HCT116 (cell line): ENCODE measurements around the gene HTRA3. TPM values are rescaled to one million over a fixed set of nuclear protein-coding genes. Genes with fewer than 3 reads are reported as not detected.

Source experiments
- ATAC-seq: fragments of 200-7000 bp; cut with Tn5 transposase; 2 replicates; pipeline ENCODE4 v1.9.1; 2020; ENCODE audit warnings: mild to moderate bottlenecking, moderate library complexity
- BruUV-seq: library from RNA; stranded (reverse); fragments of 400-500 nt; replicated peaks from 2 replicates; lab custom pipeline; 2021; lab: Mats Ljungman, UMichigan
- CTCF ChIA-PET: fragments of 300-600 bp; sonication (Branson Sonifier 250); formaldehyde crosslinking; loops from one replicate; lab custom pipeline; 2021; ENCODE audit warnings: antibody characterized with exemption; lab: Charles Lee
- POLR2A ChIA-PET: fragments of 300-600, 350-600 bp; sonication (Branson Sonifier 250); formaldehyde crosslinking; loops from one replicate; lab custom pipeline; 2021; ENCODE audit warnings: antibody characterized with exemption; lab: Charles Lee
- RAD21 ChIA-PET, 2 experiments: fragments of 300-600 bp; sonication (Branson Sonifier 250); formaldehyde crosslinking; loops; one replicate each; lab custom pipeline; 2023; ENCODE audit warnings: low total read pairs in 2 of 2; ENCODE audit not compliant: uncharacterized antibody in 2 of 2, unreplicated experiment in 2 of 2, low non-redundant PET in 1 of 2; lab: Charles Lee
- DNase-seq: peaks from one replicate; pipeline ENCODE4 v3.0.0-alpha.2; 2010; ENCODE audit warnings: low read depth, low spot score
- H2AFZ ChIP-seq: fragments of 200-600 bp; shearing (Covaris generic), sonication (generic); 2 replicates; pipeline ENCODE4 v1.6.1; 2017; ENCODE audit warnings: low read depth, mixed run types, mixed read lengths, antibody characterized with exemption, low read length; ENCODE audit not compliant: poor library complexity, severe bottlenecking
- H3K27ac ChIP-seq: 2 replicates; pipeline ENCODE4 v1.5.1; 2012; ENCODE audit warnings: low read depth, low read length
- H3K27me3 ChIP-seq: fragments of 200-600 bp; sonication (generic); 2 replicates; pipeline ENCODE4 v1.6.1; 2016; ENCODE audit warnings: mixed run types, low read length, mixed read lengths; ENCODE audit not compliant: insufficient read depth
- H3K36me3 ChIP-seq, 2 experiments: fragments of 200-500 bp in 1 of 2; fragments of 200-600 bp in 1 of 2; sonication (Bioruptor generic) in 1 of 2; sonication (generic) in 1 of 2; 2 replicates each; pipeline versions ENCODE4 v1.5.1 to v1.6.1; 2014 to 2016; ENCODE audit warnings: low read length in 2 of 2, inconsistent platforms in 1 of 2, mixed read lengths in 1 of 2, mixed run types in 1 of 2; ENCODE audit not compliant: insufficient read depth in 2 of 2, control insufficient read depth in 1 of 2
- H3K4me1 ChIP-seq, 2 experiments: fragments of 200-600 bp in 1 of 2; sonication (generic) in 1 of 2; 2 replicates each; pipeline versions ENCODE4 v1.5.1 to v1.6.1; 2012 to 2017; ENCODE audit warnings: low read length in 2 of 2, inconsistent platforms in 1 of 2, mild to moderate bottlenecking in 1 of 2, mixed read lengths in 1 of 2, mixed run types in 1 of 2, moderate library complexity in 1 of 2; ENCODE audit not compliant: insufficient read depth in 2 of 2, control insufficient read depth in 1 of 2
- H3K4me2 ChIP-seq: fragments of 200-600 bp; sonication (generic); 2 replicates; pipeline ENCODE4 v1.6.1; 2017; ENCODE audit warnings: mixed run types, low read length, mixed read lengths
- H3K4me3 ChIP-seq, 2 experiments: fragments of 200-600 bp in 1 of 2; sonication (generic) in 1 of 2; replicated peaks in 1 of 2; 2 replicates each; pipeline ENCODE4 v1.5.1; 2011 to 2016; ENCODE audit warnings: low read length in 2 of 2, control low read depth in 1 of 2, low read depth in 1 of 2, mild to moderate bottlenecking in 1 of 2, mixed read lengths in 1 of 2, mixed run types in 1 of 2
- H3K79me2 ChIP-seq: fragments of 200-600 bp; sonication (generic); 2 replicates; pipeline ENCODE4 v1.6.1; 2017; ENCODE audit warnings: mild to moderate bottlenecking, mixed run types, low read length, moderate library complexity, mixed read lengths; ENCODE audit not compliant: insufficient read depth
- H3K9ac ChIP-seq: fragments of 200-600 bp; sonication (generic); 2 replicates; pipeline ENCODE4 v1.6.1; 2016; ENCODE audit warnings: low read length, mixed read lengths
- H3K9me2 ChIP-seq: fragments of 200-600 bp; sonication (generic), shearing (Covaris generic); 2 replicates; pipeline ENCODE4 v1.6.1; 2017; ENCODE audit warnings: mixed run types, mild to moderate bottlenecking, moderate library complexity; ENCODE audit not compliant: insufficient read depth
- H3K9me3 ChIP-seq, 2 experiments: fragments of 200-500 bp in 1 of 2; fragments of 200-600 bp in 1 of 2; sonication (Bioruptor generic) in 1 of 2; sonication (generic) in 1 of 2; 2 replicates each; pipeline ENCODE4 v1.6.1; 2014 to 2017; ENCODE audit warnings: low read length in 2 of 2, mixed read lengths in 2 of 2, inconsistent platforms in 1 of 2, low read depth in 1 of 2, mild to moderate bottlenecking in 1 of 2, mixed run types in 1 of 2, moderate library complexity in 1 of 2; ENCODE audit not compliant: control insufficient read depth in 1 of 2, insufficient read depth in 1 of 2
- H4K20me1 ChIP-seq: fragments of 200-600 bp; sonication (generic), shearing (Covaris generic); 2 replicates; pipeline ENCODE4 v1.6.1; 2017; ENCODE audit warnings: mixed run types, mild to moderate bottlenecking, moderate library complexity; ENCODE audit not compliant: insufficient read depth
- CBX3 ChIP-seq: IDR thresholded peaks from 2 replicates; pipeline ENCODE4 v1.6.1; 2012; ENCODE audit warnings: low read depth
- CEBPB ChIP-seq: IDR thresholded peaks from 2 replicates; pipeline ENCODE4 v1.6.1; 2012; ENCODE audit warnings: low read depth
- CTCF ChIP-seq, 3 experiments: fragments of 200-600 bp in 1 of 3; sonication (generic) in 1 of 3; IDR thresholded peaks in 2 of 3; conservative IDR thresholded peaks in 1 of 3; 2 replicates each; pipeline ENCODE4 v1.5.1; 2012 to 2017; ENCODE audit warnings: low read depth in 2 of 3, low read length in 2 of 3, antibody characterized with exemption in 1 of 3, borderline replicate concordance in 1 of 3, control low read depth in 1 of 3, mild to moderate bottlenecking in 1 of 3, mixed read lengths in 1 of 3, mixed run types in 1 of 3, moderate library complexity in 1 of 3; ENCODE audit not compliant: insufficient read depth in 1 of 3
- EGR1 ChIP-seq: IDR thresholded peaks from 2 replicates; pipeline ENCODE4 v1.6.1; 2012; ENCODE audit warnings: low read depth
- ELF1 ChIP-seq: IDR thresholded peaks from 2 replicates; pipeline ENCODE4 v1.6.1; 2012; ENCODE audit warnings: low read depth, borderline replicate concordance
- EZH2phosphoT487 ChIP-seq: fragments of 200-600 bp; IDR thresholded peaks from 2 replicates; pipeline ENCODE4 v1.6.1; 2018; ENCODE audit warnings: antibody characterized with exemption, borderline replicate concordance
- FOSL1 ChIP-seq: IDR thresholded peaks from 2 replicates; pipeline ENCODE4 v1.6.1; 2012; ENCODE audit warnings: low read depth
- POLR2A ChIP-seq: IDR thresholded peaks from 2 replicates; pipeline ENCODE4 v1.7.0; 2011; ENCODE audit warnings: borderline replicate concordance; ENCODE audit not compliant: insufficient read depth, insufficient read length; ENCODE audit errors: extremely low read depth
- RAD21 ChIP-seq: IDR thresholded peaks from 2 replicates; pipeline ENCODE4 v1.6.1; 2012; ENCODE audit warnings: low read depth, mild to moderate bottlenecking
- SP1 ChIP-seq: IDR thresholded peaks from 2 replicates; pipeline ENCODE4 v1.6.1; 2012; ENCODE audit warnings: low read depth
- SRF ChIP-seq: IDR thresholded peaks from 2 replicates; pipeline ENCODE4 v1.6.1; 2012; ENCODE audit warnings: low read depth
- TCF7L2 ChIP-seq: IDR thresholded peaks from 2 replicates; pipeline ENCODE4 v1.7.0; 2011; ENCODE audit warnings: borderline replicate concordance, inconsistent platforms; ENCODE audit not compliant: insufficient read depth, insufficient read length; ENCODE audit errors: extremely low read depth
- ZNF274 ChIP-seq: fragments of 200-500 bp; sonication (Bioruptor generic); IDR thresholded peaks from 2 replicates; pipeline ENCODE4 v1.6.1; 2014; ENCODE audit warnings: mild to moderate bottlenecking, low read depth, low read length, inconsistent platforms
- intact Hi-C: fragments of 100-400 bp; cut with micrococcal nuclease; formaldehyde crosslinking; loops from 2 replicates; pipeline ENCODE4 v1.10.0; 2022
- total RNA-seq: library from RNA; stranded (reverse); gene quantifications from one replicate; pipeline ENCODE4 v1.2.1, GENCODE V29; 2021; ENCODE audit not compliant: unreplicated experiment
- TF ChIP-seq, protein P1 (sequence below): IDR thresholded peaks from 2 replicates; pipeline ENCODE4 v1.6.1; 2011; ENCODE audit warnings: mild to moderate bottlenecking, low read length, moderate library complexity; ENCODE audit not compliant: insufficient replicate concordance; ENCODE audit errors: extremely low read depth
- TF ChIP-seq, protein P2 (sequence below): IDR thresholded peaks from 2 replicates; pipeline ENCODE4 v1.6.1; 2012; ENCODE audit warnings: low read depth
- TF ChIP-seq, protein P3 (sequence below): IDR thresholded peaks from 2 replicates; pipeline ENCODE4 v1.6.1; 2012

Gene HTRA3
- total RNA-seq, 1 experiment from 2014 or later, result not detected

DNA sequence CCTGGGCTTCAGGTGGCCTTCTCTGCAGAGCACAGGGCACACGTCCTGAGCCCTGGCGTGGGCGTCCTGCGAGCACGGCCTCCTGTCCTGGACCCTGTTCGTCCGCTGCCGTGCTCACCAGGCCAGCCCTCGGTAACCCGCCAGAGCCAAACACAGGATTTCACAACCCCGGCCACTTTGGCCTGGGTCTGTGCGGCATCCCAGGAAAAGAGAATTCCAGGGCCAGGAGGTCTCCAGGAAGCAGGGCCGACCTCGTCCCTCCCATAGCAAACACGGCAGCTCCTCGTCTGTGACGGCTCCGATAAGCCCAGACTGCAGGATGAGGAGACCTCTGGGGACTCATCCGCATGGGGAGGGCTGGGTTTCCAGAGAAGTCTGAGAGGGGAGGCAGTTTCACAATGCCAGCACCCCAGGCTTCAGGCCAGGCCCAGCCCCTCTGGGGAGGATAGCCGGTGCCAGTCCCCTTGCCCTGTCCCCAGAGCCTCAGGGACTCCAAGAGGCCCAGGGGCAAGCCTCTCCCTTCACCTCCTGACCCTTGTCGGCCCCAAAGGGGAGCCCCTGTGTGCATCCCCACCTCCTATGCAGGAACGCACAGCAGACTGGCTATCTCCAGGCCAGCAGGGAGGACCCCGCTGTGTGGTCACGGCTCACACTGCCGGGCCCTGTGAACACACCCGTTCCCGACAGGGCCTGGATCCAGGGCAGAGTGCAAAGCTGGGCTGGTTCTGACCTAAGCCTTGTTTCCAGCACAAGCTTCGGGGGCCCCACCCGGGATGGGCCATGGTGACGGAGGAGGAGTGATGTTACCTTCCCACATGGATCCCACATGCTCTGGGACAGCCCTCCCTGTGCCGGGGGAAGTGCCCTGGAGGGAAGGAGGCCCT lies 22.3 kb upstream of the HTRA3 start:
- intact Hi-C loops, result loop anchor here (10.0 kb wide), 1 partner anchor 348 kb away; the partner anchor contains the start of gene CPZ
- ChIA-PET CTCF (no interaction called here), POLR2A (no interaction called here), RAD21 (no interaction called here)
- ATAC-seq (no peak), DNase-seq (no peak)
- Histone ChIP-seq H4K20me1 (no peaks in the 10 kb centered on the region), H3K79me2 (no peaks in the 10 kb centered on the region), H3K27me3 (no peaks in the 10 kb centered on the region), H3K4me3 (no peak overlapping the region), H3K36me3 (no peaks in the 10 kb centered on the region), H3K4me2 (no peak overlapping the region), H3K9me3 (no peaks in the 10 kb centered on the region), H3K4me1 (peaks cover 6 to 9% of the 10 kb centered on the region in 2 experiments; a peak in 3 of 4 replicates), H3K9ac (no peak overlapping the region), H2AFZ (no peak overlapping the region), H3K9me2 (no peaks in the 10 kb centered on the region), H3K27ac (no peak overlapping the region)
- no peak for TF ChIP-seq SRF
- TF ChIP-seq ELF1, result no peak
- TF ChIP-seq, protein P1, sequence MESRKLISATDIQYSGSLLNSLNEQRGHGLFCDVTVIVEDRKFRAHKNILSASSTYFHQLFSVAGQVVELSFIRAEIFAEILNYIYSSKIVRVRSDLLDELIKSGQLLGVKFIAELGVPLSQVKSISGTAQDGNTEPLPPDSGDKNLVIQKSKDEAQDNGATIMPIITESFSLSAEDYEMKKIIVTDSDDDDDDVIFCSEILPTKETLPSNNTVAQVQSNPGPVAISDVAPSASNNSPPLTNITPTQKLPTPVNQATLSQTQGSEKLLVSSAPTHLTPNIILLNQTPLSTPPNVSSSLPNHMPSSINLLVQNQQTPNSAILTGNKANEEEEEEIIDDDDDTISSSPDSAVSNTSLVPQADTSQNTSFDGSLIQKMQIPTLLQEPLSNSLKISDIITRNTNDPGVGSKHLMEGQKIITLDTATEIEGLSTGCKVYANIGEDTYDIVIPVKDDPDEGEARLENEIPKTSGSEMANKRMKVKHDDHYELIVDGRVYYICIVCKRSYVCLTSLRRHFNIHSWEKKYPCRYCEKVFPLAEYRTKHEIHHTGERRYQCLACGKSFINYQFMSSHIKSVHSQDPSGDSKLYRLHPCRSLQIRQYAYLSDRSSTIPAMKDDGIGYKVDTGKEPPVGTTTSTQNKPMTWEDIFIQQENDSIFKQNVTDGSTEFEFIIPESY, result no peak
- TF ChIP-seq CEBPB, result no peak
- no peak for TF ChIP-seq CBX3
- no peak for TF ChIP-seq ZNF274
- TF ChIP-seq EZH2phosphoT487, result no peak
- TF ChIP-seq, protein P2, sequence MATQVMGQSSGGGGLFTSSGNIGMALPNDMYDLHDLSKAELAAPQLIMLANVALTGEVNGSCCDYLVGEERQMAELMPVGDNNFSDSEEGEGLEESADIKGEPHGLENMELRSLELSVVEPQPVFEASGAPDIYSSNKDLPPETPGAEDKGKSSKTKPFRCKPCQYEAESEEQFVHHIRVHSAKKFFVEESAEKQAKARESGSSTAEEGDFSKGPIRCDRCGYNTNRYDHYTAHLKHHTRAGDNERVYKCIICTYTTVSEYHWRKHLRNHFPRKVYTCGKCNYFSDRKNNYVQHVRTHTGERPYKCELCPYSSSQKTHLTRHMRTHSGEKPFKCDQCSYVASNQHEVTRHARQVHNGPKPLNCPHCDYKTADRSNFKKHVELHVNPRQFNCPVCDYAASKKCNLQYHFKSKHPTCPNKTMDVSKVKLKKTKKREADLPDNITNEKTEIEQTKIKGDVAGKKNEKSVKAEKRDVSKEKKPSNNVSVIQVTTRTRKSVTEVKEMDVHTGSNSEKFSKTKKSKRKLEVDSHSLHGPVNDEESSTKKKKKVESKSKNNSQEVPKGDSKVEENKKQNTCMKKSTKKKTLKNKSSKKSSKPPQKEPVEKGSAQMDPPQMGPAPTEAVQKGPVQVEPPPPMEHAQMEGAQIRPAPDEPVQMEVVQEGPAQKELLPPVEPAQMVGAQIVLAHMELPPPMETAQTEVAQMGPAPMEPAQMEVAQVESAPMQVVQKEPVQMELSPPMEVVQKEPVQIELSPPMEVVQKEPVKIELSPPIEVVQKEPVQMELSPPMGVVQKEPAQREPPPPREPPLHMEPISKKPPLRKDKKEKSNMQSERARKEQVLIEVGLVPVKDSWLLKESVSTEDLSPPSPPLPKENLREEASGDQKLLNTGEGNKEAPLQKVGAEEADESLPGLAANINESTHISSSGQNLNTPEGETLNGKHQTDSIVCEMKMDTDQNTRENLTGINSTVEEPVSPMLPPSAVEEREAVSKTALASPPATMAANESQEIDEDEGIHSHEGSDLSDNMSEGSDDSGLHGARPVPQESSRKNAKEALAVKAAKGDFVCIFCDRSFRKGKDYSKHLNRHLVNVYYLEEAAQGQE, result no peak
- TF ChIP-seq, protein P3, sequence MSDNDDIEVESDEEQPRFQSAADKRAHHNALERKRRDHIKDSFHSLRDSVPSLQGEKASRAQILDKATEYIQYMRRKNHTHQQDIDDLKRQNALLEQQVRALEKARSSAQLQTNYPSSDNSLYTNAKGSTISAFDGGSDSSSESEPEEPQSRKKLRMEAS, result no peak
- TF ChIP-seq RAD21, result no peak
- no peak for TF ChIP-seq FOSL1
- no peak for TF ChIP-seq EGR1
- TF ChIP-seq TCF7L2, result no peak
- TF ChIP-seq CTCF (IDR thresholded peaks at IDR 0.05 in 2 of 3, conservative IDR thresholded peaks at IDR 0.05 in 1 of 3; ENCODE audit: borderline replicate concordance in 1 of 3, insufficient read depth in 1 of 3, low read depth in 2 of 3, low read length in 2 of 3), result no peak
- TF ChIP-seq SP1, result no peak
- TF ChIP-seq POLR2A, result no peak
- BruUV-seq, result no TSS peak
